Measurements from ENCODE around the gene ADPRM.

DNA sequence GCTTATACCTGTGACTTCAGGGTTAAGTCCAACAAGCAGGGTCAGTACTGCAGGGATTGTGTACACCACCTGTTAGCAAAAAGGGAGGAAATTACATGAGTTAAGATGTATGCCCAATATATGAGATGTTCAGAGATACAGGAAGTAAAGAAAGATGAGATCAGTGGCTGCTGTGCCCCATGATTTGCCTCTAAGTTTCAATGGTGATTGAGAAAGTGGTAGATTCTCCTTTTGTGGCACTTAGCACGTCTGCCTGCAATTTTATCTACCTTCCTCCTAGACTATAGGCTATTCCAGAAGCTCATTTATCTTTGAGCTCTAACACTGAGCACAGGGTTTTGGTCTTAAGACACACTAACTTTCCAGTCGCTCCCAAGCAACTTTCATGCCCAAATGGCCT is 28.8 kb downstream of the ADPRM start:
- TF ChIP-seq RAD21 (IDR thresholded peaks at IDR 0.05; ENCODE audit: low read depth) (no peak), JUND (IDR thresholded peaks at IDR 0.05) (no peak), FOSL1 (IDR thresholded peaks at IDR 0.05; ENCODE audit: low read depth) (no peak), EGR1 (IDR thresholded peaks at IDR 0.05; ENCODE audit: low read depth) (no peak), EZH2 (IDR thresholded peaks at IDR 0.05) (no peak)
- TF ChIP-seq, protein P1, sequence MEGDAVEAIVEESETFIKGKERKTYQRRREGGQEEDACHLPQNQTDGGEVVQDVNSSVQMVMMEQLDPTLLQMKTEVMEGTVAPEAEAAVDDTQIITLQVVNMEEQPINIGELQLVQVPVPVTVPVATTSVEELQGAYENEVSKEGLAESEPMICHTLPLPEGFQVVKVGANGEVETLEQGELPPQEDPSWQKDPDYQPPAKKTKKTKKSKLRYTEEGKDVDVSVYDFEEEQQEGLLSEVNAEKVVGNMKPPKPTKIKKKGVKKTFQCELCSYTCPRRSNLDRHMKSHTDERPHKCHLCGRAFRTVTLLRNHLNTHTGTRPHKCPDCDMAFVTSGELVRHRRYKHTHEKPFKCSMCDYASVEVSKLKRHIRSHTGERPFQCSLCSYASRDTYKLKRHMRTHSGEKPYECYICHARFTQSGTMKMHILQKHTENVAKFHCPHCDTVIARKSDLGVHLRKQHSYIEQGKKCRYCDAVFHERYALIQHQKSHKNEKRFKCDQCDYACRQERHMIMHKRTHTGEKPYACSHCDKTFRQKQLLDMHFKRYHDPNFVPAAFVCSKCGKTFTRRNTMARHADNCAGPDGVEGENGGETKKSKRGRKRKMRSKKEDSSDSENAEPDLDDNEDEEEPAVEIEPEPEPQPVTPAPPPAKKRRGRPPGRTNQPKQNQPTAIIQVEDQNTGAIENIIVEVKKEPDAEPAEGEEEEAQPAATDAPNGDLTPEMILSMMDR (IDR thresholded peaks at IDR 0.05 in 2 of 3, conservative IDR thresholded peaks at IDR 0.05 in 1 of 3; ENCODE audit: borderline replicate concordance in 1 of 3, insufficient read depth in 1 of 3, low read depth in 2 of 3, low read length in 2 of 3): no peak
